Thoracic aorta (tissue), 2 donors: Measurements from ENCODE around the gene TGM1. TPM values are rescaled to one million over a fixed set of nuclear protein-coding genes. Genes with fewer than 3 reads are reported as not detected.

Experiments
- ATAC-seq: fragments of 150-250 bp; one replicate; pipeline ENCODE4 v1.8.0; 2017; ENCODE audit warnings: low read depth; ENCODE audit not compliant: insufficient number of reproducible peaks, low FRiP score
- DNase-seq: peaks from one replicate; pipeline ENCODE4 v3.0.0-alpha.2; 2020; ENCODE audit warnings: low spot score
- H3K27ac ChIP-seq, 2 donors: fragments of 200-600 bp; sonication (generic); 1 replicate in 1 of 2; 2 replicates in 1 of 2; pipeline ENCODE4 v1.5.1; 2016; ENCODE audit warnings: mild to moderate bottlenecking in 2 of 2, moderate library complexity in 2 of 2
- H3K27me3 ChIP-seq: fragments of 200-600 bp; sonication (generic); replicated peaks from 2 replicates; pipeline ENCODE4 v1.6.0; 2016; ENCODE audit warnings: mild to moderate bottlenecking; ENCODE audit not compliant: insufficient read depth
- H3K36me3 ChIP-seq: fragments of 200-600 bp; sonication (generic); one replicate; pipeline ENCODE4 v1.5.1; 2016
- H3K4me1 ChIP-seq, 2 donors: fragments of 200-600 bp; sonication (generic); 1 replicate in 1 of 2; 2 replicates in 1 of 2; pipeline versions ENCODE4 v1.5.1 to v1.6.0; 2016; ENCODE audit warnings: low read depth in 2 of 2, mild to moderate bottlenecking in 1 of 2; ENCODE audit not compliant: control insufficient read depth in 1 of 2
- H3K4me3 ChIP-seq: fragments of 200-600 bp; sonication (generic); 2 replicates; pipeline ENCODE4 v1.5.1; 2016; ENCODE audit warnings: mild to moderate bottlenecking
- H3K9me3 ChIP-seq: fragments of 200-600 bp; sonication (generic); 2 replicates; pipeline ENCODE4 v1.5.1; 2016
- total RNA-seq, 2 donors: library from RNA; depleted of rRNA; stranded (reverse); fragments of >200 nt; gene quantifications; one replicate each; pipeline versions ENCODE4 v1.1.0 to v1.2.3, GENCODE V29; 2016
- TF ChIP-seq, protein P1 (sequence below): fragments of 200-600 bp; sonication (generic); IDR thresholded peaks from one replicate; pipeline ENCODE4 v1.5.1; 2019; ENCODE audit warnings: antibody characterized with exemption

TGM1 gene
- total RNA-seq, 2 donors from 2014 or later = 0.21 TPM; not detected in 1

DNA sequence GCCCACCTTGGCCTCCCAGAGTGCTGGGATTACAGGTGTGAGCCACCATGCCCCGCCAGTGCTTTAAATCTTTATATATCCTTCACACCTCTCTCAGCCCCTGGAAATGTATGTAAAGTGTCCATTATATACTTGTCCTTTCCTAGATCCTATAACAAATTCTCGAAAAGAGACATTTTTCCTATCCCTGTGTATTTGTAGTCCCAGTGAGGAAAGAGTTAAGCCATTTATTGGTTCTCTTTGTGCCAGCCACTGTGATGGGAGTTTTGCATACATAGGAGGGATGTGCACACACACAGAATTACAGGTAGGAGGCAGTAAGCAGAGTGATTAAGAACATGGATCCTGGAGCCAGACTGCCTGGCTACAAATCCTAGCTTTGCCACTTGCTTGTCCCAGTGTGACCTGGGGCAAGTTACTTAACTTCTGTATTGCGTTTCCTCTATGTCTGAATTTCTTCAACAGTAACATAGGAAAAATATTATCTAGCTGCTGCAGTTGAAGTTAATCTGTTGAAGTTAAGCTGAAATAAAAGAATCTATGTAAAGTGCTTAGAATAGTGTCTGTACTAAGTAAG is 10.5 kb upstream of the TGM1 start:
- peak overlapping the region in 1 of 2 donors; percentile 6 for H3K27ac ChIP-seq
- no peaks in the 10 kb centered on the region for H3K27me3 ChIP-seq
- no peaks in the 10 kb centered on the region for H3K36me3 ChIP-seq
- peaks cover 3 to 9% of the 10 kb centered on the region in 2 donors for H3K4me1 ChIP-seq
- DNase-seq = no peak
- H3K4me3 ChIP-seq = no peak overlapping the region
- TF ChIP-seq, protein P1, sequence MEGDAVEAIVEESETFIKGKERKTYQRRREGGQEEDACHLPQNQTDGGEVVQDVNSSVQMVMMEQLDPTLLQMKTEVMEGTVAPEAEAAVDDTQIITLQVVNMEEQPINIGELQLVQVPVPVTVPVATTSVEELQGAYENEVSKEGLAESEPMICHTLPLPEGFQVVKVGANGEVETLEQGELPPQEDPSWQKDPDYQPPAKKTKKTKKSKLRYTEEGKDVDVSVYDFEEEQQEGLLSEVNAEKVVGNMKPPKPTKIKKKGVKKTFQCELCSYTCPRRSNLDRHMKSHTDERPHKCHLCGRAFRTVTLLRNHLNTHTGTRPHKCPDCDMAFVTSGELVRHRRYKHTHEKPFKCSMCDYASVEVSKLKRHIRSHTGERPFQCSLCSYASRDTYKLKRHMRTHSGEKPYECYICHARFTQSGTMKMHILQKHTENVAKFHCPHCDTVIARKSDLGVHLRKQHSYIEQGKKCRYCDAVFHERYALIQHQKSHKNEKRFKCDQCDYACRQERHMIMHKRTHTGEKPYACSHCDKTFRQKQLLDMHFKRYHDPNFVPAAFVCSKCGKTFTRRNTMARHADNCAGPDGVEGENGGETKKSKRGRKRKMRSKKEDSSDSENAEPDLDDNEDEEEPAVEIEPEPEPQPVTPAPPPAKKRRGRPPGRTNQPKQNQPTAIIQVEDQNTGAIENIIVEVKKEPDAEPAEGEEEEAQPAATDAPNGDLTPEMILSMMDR = no peak
- no peak for ATAC-seq
- H3K9me3 ChIP-seq = no peaks in the 10 kb centered on the region

DNA sequence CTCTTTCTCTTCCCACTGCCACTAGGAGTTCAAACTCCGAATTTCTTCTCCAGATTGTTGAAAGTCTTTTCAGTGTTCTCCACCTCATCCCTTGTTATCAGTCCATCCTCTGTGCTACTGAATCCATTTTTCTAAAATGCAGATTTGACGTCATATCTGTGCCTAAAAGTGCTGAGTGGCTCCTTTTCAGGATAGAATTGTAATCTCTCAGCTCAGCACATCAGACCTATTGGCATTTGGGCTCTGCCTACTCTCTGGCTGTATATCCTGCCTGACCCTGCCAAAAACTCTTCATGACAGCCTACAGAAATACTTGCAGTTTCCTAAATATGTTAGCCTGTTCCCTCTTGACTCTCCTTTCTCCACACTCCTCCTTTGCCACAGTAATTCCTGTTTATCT is 9.5 kb upstream of the TGM1 start:
- no peaks in the 10 kb centered on the region for H3K36me3 ChIP-seq
- H3K27ac ChIP-seq = no peak overlapping the region
- ATAC-seq (no peak), DNase-seq (no peak)
- H3K4me1 ChIP-seq = peaks cover 3 to 9% of the 10 kb centered on the region in 2 donors
- no peaks in the 10 kb centered on the region for H3K9me3 ChIP-seq
- TF ChIP-seq, protein P1 = no peak
- no peak overlapping the region for H3K4me3 ChIP-seq
- H3K27me3 ChIP-seq = no peaks in the 10 kb centered on the region

DNA sequence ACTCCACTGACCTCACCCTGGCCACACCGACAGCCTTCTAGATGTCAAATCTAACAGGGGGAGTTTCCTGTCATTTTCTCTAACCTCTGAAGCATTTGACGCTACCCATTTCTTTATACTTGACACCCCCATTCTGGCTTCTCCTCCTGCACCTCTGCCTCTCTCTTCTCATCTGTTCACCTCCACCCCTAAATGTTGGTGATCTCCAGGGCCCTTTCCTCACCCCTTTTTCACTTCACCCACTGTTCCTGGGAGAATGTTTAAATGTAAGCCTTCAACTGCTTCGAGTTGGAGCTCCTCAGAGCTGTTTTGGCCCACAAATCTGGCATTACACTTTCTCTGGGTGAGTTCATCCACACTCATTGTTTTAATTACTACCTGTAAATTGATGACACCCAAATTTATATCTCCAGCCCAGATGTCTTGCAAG is 8.9 kb upstream of the TGM1 start:
- no peak for ATAC-seq
- Histone ChIP-seq H3K27ac (peak overlapping the region; percentile 94 to 95), H3K36me3 (peaks cover under 1% of the 10 kb centered on the region), H3K27me3 (no peaks in the 10 kb centered on the region), H3K4me3 (peak overlapping the region; percentile 79), H3K4me1 (peaks cover 3 to 9% of the 10 kb centered on the region in 2 donors), H3K9me3 (no peaks in the 10 kb centered on the region)
- no peak for DNase-seq
- TF ChIP-seq, protein P1 = no peak

DNA sequence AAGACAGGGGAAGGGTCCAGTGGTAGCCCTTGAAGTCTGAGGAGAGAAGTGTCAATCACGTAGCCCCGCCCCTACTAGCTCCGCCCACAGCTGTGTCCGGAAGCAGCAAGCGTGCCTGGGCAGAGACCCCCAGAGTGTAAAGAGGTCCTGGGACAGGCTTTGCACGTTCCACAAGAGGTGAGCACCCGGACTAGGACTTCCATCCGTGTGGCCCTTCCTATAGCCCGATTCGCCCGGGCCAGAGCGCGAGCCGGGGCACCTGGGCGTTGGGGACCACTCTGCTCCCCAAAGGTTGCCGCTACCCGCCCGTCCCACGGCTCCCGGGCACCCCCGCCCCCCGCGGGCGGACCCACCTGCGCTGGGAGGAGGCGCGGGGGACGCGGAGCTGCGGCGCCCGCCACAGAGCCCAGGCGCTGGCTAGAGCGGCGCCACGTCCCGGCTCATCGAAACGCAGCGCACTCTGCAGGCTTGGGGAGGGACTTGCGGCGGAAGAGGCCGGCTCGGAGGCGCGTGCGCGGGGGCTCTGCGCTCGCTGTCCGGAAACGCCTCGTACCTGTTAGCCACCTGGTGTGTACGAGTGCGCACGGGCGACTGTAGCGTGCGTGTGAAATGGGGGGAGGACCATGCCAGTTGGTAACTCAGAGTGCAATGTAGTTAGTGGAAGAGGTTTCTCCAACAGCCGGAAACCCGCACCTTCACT is 8.3 kb upstream of the TGM1 start, which contains the start of gene RABGGTA:
Gene RABGGTA (minus strand): TSS at position 464 of the 700 bp plus-strand sequence. CDS start 482 bp downstream, outside the sequence.
- H3K9me3 ChIP-seq = no peaks in the 10 kb centered on the region
- peak within 1 kb of the TSS; percentile 94 to 95 for H3K27ac ChIP-seq
- ATAC-seq (peak; percentile 67), DNase-seq (peak; percentile 21)
- peaks cover 3 to 9% of the 10 kb centered on the region in 2 donors for H3K4me1 ChIP-seq
- peaks cover 7% of the 10 kb centered on the region for H3K36me3 ChIP-seq
- H3K27me3 ChIP-seq = no peaks in the 10 kb centered on the region
- TF ChIP-seq, protein P1 = peak; percentile 61
- H3K4me3 ChIP-seq = peak within 1 kb of the TSS; percentile 79

DNA sequence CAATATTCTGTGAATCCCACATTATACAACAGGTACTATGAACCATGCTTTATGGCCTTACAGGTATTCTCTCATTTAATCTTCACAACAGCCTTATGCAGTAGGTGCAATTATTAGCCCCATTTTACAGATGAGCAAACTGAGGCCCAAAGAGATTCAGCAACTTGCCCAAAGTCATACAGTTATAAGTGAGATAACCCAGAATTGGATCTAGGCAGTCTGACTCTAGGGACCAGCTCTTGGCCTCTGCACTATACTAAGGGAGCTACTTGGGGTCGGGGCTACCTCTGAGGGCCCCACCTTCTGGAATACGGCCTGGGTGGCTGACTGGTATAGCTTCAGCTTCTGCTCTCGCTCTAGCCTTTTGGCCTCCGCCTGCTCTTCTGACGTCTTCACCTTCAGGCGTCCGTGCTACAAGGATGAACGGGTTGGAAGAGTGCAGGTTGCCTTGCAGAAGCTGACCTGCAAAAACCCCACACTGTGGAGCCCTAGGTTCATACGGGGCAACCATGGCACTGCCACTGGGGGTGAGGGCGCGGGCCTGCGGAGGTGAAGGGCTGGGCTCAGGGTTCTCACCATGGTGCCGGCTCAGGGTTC is 7.7 kb upstream of the TGM1 start:
- Histone ChIP-seq H3K4me3 (peak overlapping the region; percentile 79), H3K27me3 (no peaks in the 10 kb centered on the region), H3K27ac (peak overlapping the region; percentile 94 to 95), H3K36me3 (peaks cover 9% of the 10 kb centered on the region), H3K4me1 (peaks cover 3 to 9% of the 10 kb centered on the region in 2 donors), H3K9me3 (no peaks in the 10 kb centered on the region)
- TF ChIP-seq, protein P1 = no peak
- ATAC-seq (no peak), DNase-seq (no peak)
